ENCODE data around the gene NTF4.
"Not testable (repeated sequence)": the region's sequence is repeated elsewhere in the genome, so short reads cannot be mapped to it uniquely, and the experiment has no call there.

NTF4 gene

DNA sequence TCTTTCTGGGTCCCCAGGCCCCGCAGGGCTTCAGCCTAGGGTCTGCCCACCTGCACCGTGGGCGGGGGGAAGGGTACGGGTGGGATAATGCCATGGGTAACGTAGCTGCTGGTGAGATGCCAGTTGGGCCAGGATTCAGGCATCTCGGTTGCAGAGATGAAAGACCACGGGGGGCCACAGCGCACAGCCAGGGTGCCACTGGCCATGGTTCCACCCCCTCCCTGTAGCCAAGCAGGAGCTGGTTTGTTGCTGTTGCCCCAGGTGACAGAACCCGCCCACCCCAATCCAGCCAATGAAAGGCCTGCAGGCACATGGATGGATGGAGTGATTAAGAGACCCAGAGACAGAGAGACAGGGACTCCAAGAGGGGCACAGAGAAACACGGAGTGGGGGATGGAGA, 6.1 kb downstream of the NTF4 start:
- H3K36me3 ChIP-seq = no peaks in the 10 kb centered on the region
- no peak overlapping the region for H3K27ac ChIP-seq
- no peaks in the 10 kb centered on the region for H3K9me3 ChIP-seq
- peaks cover 89% of the 10 kb centered on the region for H3K27me3 ChIP-seq
- H3K4me3 ChIP-seq (ENCODE audit: low read depth in 1 of 2, low read length in 1 of 2) = no peak overlapping the region
- H3K4me1 ChIP-seq (ENCODE audit: control insufficient read depth in 1 of 2, insufficient read depth in 1 of 2, low read depth in 1 of 2, low read length in 1 of 2) = peaks cover 18 to 21% of the 10 kb centered on the region in 2 experiments
- TF ChIP-seq, protein P1, sequence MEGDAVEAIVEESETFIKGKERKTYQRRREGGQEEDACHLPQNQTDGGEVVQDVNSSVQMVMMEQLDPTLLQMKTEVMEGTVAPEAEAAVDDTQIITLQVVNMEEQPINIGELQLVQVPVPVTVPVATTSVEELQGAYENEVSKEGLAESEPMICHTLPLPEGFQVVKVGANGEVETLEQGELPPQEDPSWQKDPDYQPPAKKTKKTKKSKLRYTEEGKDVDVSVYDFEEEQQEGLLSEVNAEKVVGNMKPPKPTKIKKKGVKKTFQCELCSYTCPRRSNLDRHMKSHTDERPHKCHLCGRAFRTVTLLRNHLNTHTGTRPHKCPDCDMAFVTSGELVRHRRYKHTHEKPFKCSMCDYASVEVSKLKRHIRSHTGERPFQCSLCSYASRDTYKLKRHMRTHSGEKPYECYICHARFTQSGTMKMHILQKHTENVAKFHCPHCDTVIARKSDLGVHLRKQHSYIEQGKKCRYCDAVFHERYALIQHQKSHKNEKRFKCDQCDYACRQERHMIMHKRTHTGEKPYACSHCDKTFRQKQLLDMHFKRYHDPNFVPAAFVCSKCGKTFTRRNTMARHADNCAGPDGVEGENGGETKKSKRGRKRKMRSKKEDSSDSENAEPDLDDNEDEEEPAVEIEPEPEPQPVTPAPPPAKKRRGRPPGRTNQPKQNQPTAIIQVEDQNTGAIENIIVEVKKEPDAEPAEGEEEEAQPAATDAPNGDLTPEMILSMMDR (IDR thresholded peaks at IDR 0.05) = no peak

DNA sequence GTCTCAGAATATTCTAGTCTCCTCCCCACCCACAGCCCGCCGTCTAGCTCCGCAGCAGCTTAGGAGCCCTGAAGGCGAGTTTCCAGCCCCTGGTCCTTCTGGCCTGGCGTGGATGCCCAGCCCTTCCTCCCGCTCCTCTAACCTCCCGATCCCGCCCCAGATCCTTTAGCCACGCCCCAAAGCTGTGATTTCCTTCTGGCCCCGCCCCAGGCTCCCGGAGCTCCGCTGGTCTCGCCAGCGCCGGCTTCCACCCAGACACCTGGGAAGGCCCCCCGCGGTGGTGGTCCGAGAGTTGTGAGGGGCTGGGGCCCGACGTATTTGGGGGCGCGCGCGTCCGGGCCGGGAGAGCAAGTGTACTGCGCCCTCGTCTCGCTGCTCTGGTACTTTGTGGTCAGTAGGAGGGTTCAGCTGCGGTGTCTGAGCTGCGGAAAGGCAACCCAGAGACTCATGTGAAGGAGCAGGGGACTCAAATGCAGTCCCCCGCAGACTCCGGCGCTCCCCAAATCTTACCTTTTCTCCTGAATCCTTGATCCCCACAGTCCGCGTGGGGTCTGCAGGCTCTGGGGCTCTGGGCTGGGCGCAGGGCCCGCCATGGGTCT, 6.9 kb downstream of the NTF4 start, which contains the start of gene CGB7:
CGB7 (minus strand) TSS at position 114 of the 599 bp plus-strand sequence. CDS start 2,374 bp downstream, outside the sequence.
- TF ChIP-seq, protein P1 (IDR thresholded peaks at IDR 0.05) = no peak
- Histone ChIP-seq H3K4me3 (ENCODE audit: low read depth in 1 of 2, low read length in 1 of 2) (peak within 1 kb of the TSS in 1 of 2 experiments; percentile 62), H3K36me3 (no peaks in the 10 kb centered on the region), H3K4me1 (ENCODE audit: control insufficient read depth in 1 of 2, insufficient read depth in 1 of 2, low read depth in 1 of 2, low read length in 1 of 2) (peaks cover 18 to 21% of the 10 kb centered on the region in 2 experiments), H3K27me3 (peaks cover 85% of the 10 kb centered on the region), H3K9me3 (no peaks in the 10 kb centered on the region), H3K27ac (no peak within 1 kb of the TSS)

DNA sequence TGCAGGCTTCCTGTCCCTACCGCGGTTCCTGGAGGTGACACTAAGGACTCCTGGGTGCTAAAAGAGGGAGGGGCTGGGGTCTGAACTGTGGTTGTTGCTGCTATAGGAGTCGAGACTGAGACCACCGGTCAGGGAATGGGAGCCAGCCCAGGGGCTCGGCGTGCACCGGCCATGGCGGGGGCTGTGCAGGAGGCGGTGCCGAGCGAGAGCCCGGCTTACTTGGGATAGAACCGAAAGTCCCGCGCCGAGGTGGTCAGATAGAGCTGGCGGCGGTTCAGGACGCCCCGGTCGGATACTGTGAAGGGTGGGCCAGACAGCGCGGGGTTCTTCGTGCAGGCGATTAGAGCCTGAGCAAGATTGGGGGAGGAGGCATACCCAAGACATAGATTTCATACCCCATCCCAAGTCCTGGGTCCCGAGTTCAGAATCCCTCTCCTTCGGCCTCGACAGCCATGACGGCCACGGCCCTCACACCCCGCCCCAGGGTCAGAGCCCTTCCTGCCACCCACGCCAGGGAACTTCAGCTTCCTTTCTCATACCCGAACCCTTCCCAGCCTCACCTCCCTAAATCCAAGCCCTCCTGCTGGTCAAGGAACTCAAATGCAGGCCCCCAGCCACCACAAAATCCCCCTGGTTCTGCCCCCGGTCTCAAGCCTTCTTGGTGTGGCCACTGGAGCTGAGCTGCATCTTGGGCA, 7.6 kb downstream of the NTF4 start:
- not testable (repeated sequence) for H3K9me3 ChIP-seq, H3K27ac ChIP-seq, H3K36me3 ChIP-seq
- Histone ChIP-seq H3K4me1 (ENCODE audit: control insufficient read depth in 1 of 2, insufficient read depth in 1 of 2, low read depth in 1 of 2, low read length in 1 of 2) (peaks cover 18 to 21% of the 10 kb centered on the region in 2 experiments), H3K4me3 (ENCODE audit: low read depth in 1 of 2, low read length in 1 of 2) (peak overlapping the region in 1 of 2 experiments; percentile 62), H3K27me3 (peaks cover 78% of the 10 kb centered on the region)

DNA sequence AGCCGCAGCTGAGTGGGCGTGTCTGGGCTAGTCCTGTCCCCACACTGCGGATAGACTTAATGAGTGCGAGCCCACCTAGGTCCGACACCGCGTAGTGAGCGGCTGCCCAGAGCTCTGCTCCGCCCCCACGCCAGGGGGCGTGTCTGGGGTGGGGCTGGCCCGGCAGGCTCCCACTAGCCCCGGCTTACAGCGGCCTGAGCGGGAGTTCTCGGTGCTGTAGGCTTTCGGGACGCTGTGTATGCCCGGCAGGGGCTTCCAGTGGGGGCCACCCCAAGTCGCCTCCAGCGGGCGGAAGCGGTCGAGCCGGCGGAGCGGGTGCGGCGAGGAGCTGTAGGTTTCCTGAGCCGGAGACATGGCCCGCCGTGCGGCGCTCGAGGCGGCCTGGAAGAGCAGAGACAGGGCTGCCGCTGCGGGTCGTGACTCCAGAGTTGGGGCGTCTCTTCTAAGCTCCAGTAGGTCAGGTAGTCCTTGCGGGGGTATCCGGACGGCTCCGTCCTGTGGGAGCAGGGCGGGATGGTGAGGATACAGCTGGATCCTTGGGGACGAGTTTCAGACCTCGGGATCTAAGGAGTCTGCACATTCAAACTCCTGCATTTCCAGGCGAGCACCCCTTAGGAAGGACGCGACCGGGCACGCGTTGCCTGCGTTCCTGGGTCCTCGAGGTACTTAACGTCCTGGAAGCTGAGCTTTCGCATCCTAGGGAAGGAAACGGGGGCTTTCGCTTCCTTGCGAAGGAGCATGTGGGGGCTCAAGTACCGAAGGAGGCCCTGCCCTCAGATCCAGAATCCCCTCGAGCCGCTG, 8.3 kb downstream of the NTF4 start:
- Histone ChIP-seq H3K4me1 (ENCODE audit: control insufficient read depth in 1 of 2, insufficient read depth in 1 of 2, low read depth in 1 of 2, low read length in 1 of 2) (peaks cover 18 to 21% of the 10 kb centered on the region in 2 experiments), H3K36me3 (no peaks in the 10 kb centered on the region), H3K9me3 (no peaks in the 10 kb centered on the region), H3K4me3 (ENCODE audit: low read depth in 1 of 2, low read length in 1 of 2) (peak overlapping the region; percentile 32 to 62), H3K27me3 (peaks cover 71% of the 10 kb centered on the region), H3K27ac (no peak overlapping the region)
- TF ChIP-seq, protein P1 (IDR thresholded peaks at IDR 0.05) = no peak

DNA sequence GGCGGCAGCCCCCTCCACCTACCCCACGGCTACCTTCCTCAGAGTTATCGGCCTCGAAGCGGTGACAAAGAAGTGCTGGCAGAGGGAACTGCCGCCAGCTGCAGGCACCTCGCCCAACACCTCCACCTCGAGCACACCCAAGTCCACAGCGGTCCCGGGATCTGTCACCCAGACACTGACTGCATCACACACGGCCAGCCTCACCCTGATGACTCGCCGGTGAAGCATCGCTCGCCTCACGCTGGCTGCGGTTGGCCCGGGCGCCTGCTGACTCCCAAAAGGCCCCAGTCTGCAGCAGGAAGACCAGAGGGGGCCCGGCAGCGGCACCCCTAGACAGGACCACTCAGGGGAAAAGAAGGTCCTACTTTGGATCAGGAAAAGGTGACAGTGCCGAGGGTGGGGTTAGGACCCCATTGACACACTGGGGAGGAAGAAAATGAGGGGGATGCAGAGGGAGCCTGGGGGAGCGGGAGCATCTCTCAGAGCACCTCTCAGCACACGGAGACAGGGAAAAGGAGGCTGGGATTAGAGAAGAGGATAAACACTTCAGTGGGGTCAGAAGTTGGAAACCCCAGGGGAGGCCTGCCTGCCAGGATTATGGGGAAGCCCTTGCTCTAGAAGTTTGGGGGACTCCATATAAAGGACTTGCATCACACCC, 14.1 kb downstream of the NTF4 start:
- not testable (repeated sequence) for H3K4me1 ChIP-seq (ENCODE audit: control insufficient read depth in 1 of 2, insufficient read depth in 1 of 2, low read depth in 1 of 2, low read length in 1 of 2); H3K9me3 ChIP-seq; H3K27ac ChIP-seq; H3K4me3 ChIP-seq (ENCODE audit: low read depth in 1 of 2, low read length in 1 of 2); H3K36me3 ChIP-seq
- peaks cover 13% of the 10 kb centered on the region for H3K27me3 ChIP-seq

DNA sequence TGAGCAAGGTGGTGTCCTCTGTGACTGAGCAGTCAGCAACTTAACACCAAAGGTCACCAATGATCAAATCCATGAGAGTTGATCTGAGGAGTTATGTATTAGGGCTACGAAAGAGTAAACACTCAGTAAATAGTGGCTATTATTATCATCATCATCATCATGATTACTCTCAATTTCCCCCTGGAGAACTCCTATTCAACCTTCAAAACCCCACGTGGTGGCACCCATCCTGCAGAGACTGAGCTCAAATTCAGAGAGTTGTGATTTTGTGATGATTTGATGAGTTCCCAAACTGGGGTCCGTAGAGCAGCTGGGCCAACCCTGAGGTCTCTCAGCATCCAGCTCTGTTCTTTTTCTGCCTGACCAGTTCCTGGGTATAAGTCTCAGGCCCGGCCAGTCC, 14.8 kb downstream of the NTF4 start:
- not testable (repeated sequence) for H3K4me1 ChIP-seq (ENCODE audit: control insufficient read depth in 1 of 2, insufficient read depth in 1 of 2, low read depth in 1 of 2, low read length in 1 of 2); H3K4me3 ChIP-seq (ENCODE audit: low read depth in 1 of 2, low read length in 1 of 2); H3K27ac ChIP-seq; H3K36me3 ChIP-seq; H3K9me3 ChIP-seq; H3K27me3 ChIP-seq

DNA sequence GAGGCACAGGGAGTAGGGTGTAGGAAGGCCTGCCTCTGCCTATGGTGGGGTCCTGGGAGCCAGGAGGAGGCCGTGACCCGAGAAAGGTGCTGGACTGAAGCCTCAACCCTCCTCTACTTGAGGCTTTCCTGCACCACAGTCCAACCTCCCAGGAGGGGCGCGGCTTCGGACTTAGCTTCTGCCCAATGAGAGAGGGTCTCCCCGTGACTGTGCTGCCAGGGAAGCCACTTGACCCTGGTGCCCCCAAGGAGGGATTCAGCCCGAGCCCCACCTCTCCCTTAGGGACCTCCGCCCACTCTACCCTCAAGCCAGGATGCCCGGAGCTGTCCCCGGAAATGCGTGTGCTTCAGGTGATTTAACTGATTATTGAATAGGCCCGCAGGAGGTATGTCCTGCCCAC, 15.6 kb downstream of the NTF4 start, which contains the start of gene CGB8:
CGB8 (minus strand) TSS at position 101 of the 400 bp plus-strand sequence. CDS start 372 bp downstream, outside the sequence.
- H3K27me3 ChIP-seq; H3K4me3 ChIP-seq (ENCODE audit: low read depth in 1 of 2, low read length in 1 of 2); H3K4me1 ChIP-seq (ENCODE audit: control insufficient read depth in 1 of 2, insufficient read depth in 1 of 2, low read depth in 1 of 2, low read length in 1 of 2); H3K27ac ChIP-seq; H3K9me3 ChIP-seq; H3K36me3 ChIP-seq: not testable (repeated sequence)

DNA sequence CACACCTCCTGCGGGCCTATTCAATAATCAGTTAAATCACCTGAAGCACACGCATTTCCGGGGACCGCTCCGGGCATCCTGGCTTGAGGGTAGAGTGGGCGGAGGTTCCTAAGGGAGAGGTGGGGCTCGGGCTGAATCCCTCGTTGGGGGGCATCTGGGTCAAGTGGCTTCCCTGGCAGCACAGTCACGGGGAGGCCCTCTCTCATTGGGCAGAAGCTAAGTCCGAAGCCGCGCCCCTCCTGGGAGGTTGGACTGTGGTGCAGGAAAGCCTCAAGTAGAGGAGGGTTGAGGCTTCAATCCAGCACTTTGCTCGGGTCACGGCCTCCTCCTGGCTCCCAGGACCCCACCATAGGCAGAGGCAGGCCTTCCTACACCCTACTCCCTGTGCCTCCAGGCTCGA, 21.1 kb downstream of the NTF4 start, which contains the start of gene CGB5:
CGB5 (plus strand) TSS at position 301 of the 400 bp plus-strand sequence. CDS start 362 bp downstream, outside the sequence.
- H3K4me1 ChIP-seq (ENCODE audit: control insufficient read depth in 1 of 2, insufficient read depth in 1 of 2, low read depth in 1 of 2, low read length in 1 of 2); H3K27me3 ChIP-seq; H3K4me3 ChIP-seq (ENCODE audit: low read depth in 1 of 2, low read length in 1 of 2): not testable (repeated sequence)

DNA sequence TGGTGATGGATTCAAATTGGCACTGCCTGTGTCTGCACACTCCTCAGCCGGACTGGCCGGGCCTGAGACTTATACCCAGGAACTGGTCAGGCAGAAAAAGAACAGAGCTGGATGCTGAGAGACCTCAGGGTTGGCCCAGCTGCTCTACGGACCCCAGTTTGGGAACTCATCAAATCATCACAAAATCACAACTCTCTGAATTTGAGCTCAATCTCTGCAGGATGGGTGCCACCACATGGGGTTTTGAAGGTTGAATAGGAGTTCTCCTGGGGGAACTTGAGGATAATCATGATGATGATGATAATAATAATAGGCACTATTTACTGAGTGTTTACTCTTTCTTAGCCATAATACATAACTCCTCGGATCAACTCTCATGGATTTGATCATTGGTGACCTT, 22.0 kb downstream of the NTF4 start:
- H3K27ac ChIP-seq; H3K36me3 ChIP-seq; H3K4me1 ChIP-seq (ENCODE audit: control insufficient read depth in 1 of 2, insufficient read depth in 1 of 2, low read depth in 1 of 2, low read length in 1 of 2); H3K4me3 ChIP-seq (ENCODE audit: low read depth in 1 of 2, low read length in 1 of 2); H3K27me3 ChIP-seq; H3K9me3 ChIP-seq: not testable (repeated sequence)

More for the DNA sequence above, 21.1 kb downstream of the NTF4 start, which contains the start of gene CGB5:
- H3K27ac ChIP-seq, H3K9me3 ChIP-seq, H3K36me3 ChIP-seq: not testable (repeated sequence)

All from neutrophil (primary cell).